Common myeloid progenitor, CD34-positive (primary cell): ENCODE measurements around the gene ERGIC1.

Experiments
- CTCF ChIA-PET: fragments of 350-600 bp; sonication (Branson Sonifier 250); formaldehyde crosslinking; loops from one replicate; lab custom pipeline; 2021; ENCODE audit warnings: antibody characterized with exemption; lab: Charles Lee
- POLR2A ChIA-PET: fragments of 350-600 bp; sonication (Branson Sonifier 250); formaldehyde crosslinking; loops from one replicate; lab custom pipeline; 2021; ENCODE audit warnings: antibody characterized with exemption; lab: Charles Lee
- DNase-seq, 3 donors: peaks; one replicate each; pipeline versions ENCODE4 v3.0.0 to v3.0.0-alpha.2; 2013
- H3K27ac ChIP-seq, 2 experiments: 1 replicate in 1 of 2; 2 replicates in 1 of 2; pipeline ENCODE4 v1.7.0; 2013; ENCODE audit warnings: inconsistent platforms in 2 of 2, low read length in 2 of 2, mild to moderate bottlenecking in 2 of 2, low read depth in 1 of 2, moderate library complexity in 1 of 2; ENCODE audit not compliant: severe bottlenecking in 2 of 2, insufficient read depth in 1 of 2, poor library complexity in 1 of 2
- H3K27me3 ChIP-seq, 5 experiments: replicated peaks in 2 of 5; 1 replicate in 3 of 5; 2 replicates in 2 of 5; pipeline versions ENCODE4 v1.6.1 to v1.7.0; 2013; ENCODE audit warnings: low read length in 4 of 5, mild to moderate bottlenecking in 2 of 5, moderate library complexity in 2 of 5, inconsistent platforms in 1 of 5; ENCODE audit not compliant: insufficient read depth in 5 of 5, control insufficient read depth in 4 of 5
- H3K36me3 ChIP-seq, 4 experiments: 1 replicate in 2 of 4; 2 replicates in 2 of 4; pipeline versions ENCODE4 v1.6.1 to v1.7.0; 2013; ENCODE audit warnings: low read length in 3 of 4, control low read depth in 1 of 4, mild to moderate bottlenecking in 1 of 4; ENCODE audit not compliant: control insufficient read depth in 4 of 4, insufficient read depth in 4 of 4
- H3K4me1 ChIP-seq, 4 experiments: 1 replicate in 3 of 4; 2 replicates in 1 of 4; pipeline versions ENCODE4 v1.6.1 to v1.7.1; 2013; ENCODE audit warnings: low read length in 3 of 4, mild to moderate bottlenecking in 3 of 4, control low read depth in 1 of 4, inconsistent platforms in 1 of 4, moderate library complexity in 1 of 4; ENCODE audit not compliant: control insufficient read depth in 4 of 4, insufficient read depth in 4 of 4; ENCODE audit errors: control extremely low read depth in 1 of 4
- H3K4me3 ChIP-seq, 7 experiments: 1 replicate in 4 of 7; 2 replicates in 3 of 7; pipeline versions ENCODE4 v1.5.1 to v1.7.0; 2013; ENCODE audit warnings: mild to moderate bottlenecking in 7 of 7, low read length in 6 of 7, moderate library complexity in 6 of 7, inconsistent platforms in 2 of 7, low read depth in 2 of 7, control low read depth in 1 of 7; ENCODE audit not compliant: insufficient read depth in 4 of 7, control insufficient read depth in 1 of 7; ENCODE audit errors: extremely low read depth in 1 of 7
- H3K9me3 ChIP-seq, 5 experiments: 1 replicate in 4 of 5; 2 replicates in 1 of 5; pipeline versions ENCODE4 v1.6.1 to v1.7.1; 2013; ENCODE audit warnings: low read length in 4 of 5, mild to moderate bottlenecking in 2 of 5, inconsistent platforms in 1 of 5, low read depth in 1 of 5, moderate library complexity in 1 of 5; ENCODE audit not compliant: control insufficient read depth in 4 of 5, insufficient read depth in 2 of 5; ENCODE audit errors: control extremely low read depth in 1 of 5
- WGBS: methylation state at CpG from one replicate; pipeline ENCODE4 v1.1.5; 2013; ENCODE audit not compliant: insufficient coverage; 5-methylcytosine and 5-hydroxymethylcytosine counted together

ERGIC1 gene

DNA sequence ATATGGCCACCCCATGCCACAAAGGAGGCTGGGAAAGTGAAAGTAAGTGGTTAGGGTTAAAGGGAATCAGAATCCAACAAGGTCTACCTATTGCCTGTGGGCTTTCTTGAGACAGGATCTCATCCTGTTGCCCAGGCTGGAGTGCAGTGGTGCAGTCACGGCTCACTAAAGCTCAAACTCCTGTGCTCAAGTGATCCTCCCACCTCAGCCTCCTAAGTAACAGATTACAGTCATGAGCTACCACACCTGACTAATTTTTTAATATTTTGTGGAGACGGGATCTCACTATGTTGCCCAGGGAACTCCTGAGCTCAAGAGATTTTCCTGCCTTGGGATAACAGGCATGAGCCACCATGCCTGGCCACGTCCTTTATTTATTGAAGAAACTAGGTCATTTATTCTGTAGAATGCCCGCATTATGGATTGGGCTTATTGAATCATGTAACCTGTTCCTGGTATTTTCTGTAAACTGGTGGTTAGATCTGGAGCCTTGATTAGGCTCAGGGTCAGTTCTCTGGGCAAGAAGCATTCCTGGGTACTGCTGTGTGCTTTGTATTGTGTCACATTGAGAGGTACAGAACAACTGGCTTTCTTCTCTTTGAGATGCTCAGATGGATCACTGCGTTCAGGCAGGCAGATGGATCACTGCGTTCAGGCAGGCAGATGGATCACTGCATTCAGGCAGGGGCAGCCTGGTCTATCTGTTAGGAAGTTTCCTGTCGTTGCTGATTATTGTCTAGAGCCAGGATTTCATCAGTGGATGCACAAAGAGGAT is 41.6 kb downstream of the ERGIC1 start:
- CTCF ChIA-PET, result interaction anchor here (0.6 to 1.3 kb wide), 6 partner anchors 15 to 114 kb away, joined by 3 to 5 read pairs (median 3); no protein-coding TSS in a partner anchor
- Histone ChIP-seq H3K4me1 (peaks cover 3 to 55% (median 39%) of the 10 kb centered on the region in 4 experiments), H3K36me3 (peaks cover 0 to 23% (median 8%) of the 10 kb centered on the region in 4 experiments), H3K27ac (no peak overlapping the region), H3K9me3 (no peaks in the 10 kb centered on the region), H3K4me3 (no peak overlapping the region), H3K27me3 (no peaks in the 10 kb centered on the region)
- WGBS, result 95% methylated on average over 5 of the region's 7 CpGs
- POLR2A ChIA-PET, result interaction anchor here (4.4 kb wide), 1 partner anchor 105 kb away, joined by 20 read pairs; the partner anchor contains the start of gene DUSP1
- no peak for DNase-seq

DNA sequence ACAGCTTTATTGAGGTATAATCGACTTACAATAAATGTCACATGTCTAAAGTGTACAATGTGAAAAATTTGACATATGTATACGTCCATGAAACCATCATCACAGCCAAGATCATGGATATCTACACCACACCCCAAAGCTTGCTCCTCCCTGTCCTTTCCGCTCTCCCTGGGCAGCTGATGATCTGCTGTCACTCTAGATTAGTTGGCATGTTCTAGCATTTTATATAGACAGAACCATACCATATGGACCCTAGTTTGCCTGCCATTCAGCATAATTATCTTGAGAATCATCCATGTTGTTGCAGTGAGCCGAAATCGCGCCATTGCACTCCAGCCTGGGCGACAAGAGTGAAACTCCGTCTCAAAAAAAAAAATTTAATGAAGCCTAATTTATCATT is 42.5 kb downstream of the ERGIC1 start:
- H3K9me3 ChIP-seq, result no peaks in the 10 kb centered on the region
- no peak overlapping the region for H3K27ac ChIP-seq
- ChIA-PET POLR2A (no interaction called here), CTCF (interaction anchor here (0.6 to 1.1 kb wide), 3 partner anchors 23 to 64 kb away, joined by 3 to 4 read pairs (median 3); no protein-coding TSS in a partner anchor)
- WGBS, result 100% methylated on average over 5 of the region's 8 CpGs
- no peak for DNase-seq
- H3K4me1 ChIP-seq, result peaks cover 3 to 46% (median 33%) of the 10 kb centered on the region in 4 experiments
- no peaks in the 10 kb centered on the region for H3K27me3 ChIP-seq
- H3K4me3 ChIP-seq, result no peak overlapping the region
- H3K36me3 ChIP-seq, result peaks cover 0 to 15% (median 9%) of the 10 kb centered on the region in 4 experiments

DNA sequence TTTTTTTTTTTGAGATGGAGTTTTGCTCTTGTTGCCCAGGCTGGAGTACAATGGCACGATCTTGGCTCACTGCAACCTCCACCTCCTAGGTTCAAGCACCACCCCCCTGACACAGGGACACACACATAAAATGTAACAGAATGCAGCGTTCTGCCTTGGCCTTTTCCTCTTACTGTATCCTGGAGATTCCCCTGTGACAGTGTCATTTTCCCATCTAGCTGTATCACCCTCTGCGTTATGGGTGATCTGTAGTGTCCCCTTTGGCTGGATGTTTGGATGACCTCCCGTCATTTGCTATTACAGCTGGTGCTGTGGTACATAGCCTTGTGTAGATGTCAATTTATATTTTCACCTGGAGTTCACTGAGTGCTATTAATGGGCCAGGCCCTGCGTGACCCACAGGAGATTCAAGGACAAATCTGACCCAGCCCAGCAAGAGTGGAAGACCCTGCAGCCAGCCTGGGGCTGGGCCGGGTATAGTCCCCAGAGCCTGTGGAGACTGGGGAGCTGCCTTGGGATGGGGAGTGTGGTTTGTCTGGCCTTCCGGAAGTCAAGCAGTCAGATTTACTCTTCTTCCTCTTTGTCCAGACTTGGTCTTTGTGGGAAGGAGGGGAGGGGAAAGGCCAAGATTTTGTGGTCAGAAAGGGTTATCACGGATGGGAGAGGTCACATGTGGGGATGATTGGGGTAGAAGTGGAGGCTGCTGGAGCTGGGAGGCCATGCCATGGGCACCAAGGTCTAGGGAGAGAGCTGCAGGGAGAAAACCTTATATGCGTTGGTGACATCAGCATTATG is 43.6 kb downstream of the ERGIC1 start:
- H3K4me1 ChIP-seq, result peaks cover 0 to 36% (median 26%) of the 10 kb centered on the region in 4 experiments
- DNase-seq, result no peak
- H3K36me3 ChIP-seq, result peaks cover 5 to 21% (median 11%) of the 10 kb centered on the region in 4 experiments
- H3K27me3 ChIP-seq, result no peaks in the 10 kb centered on the region
- CTCF ChIA-PET, result interaction anchor here (0.8 kb wide), 1 partner anchor 41 kb away, joined by 3 read pairs; no protein-coding TSS in a partner anchor
- H3K9me3 ChIP-seq, result no peaks in the 10 kb centered on the region
- no peak overlapping the region for H3K4me3 ChIP-seq
- 54% methylated on average over 5 of the region's 9 CpGs for WGBS
- POLR2A ChIA-PET, result interaction anchor here (0.8 kb wide), 1 partner anchor 113 kb away, joined by 3 read pairs; no protein-coding TSS in a partner anchor
- no peak overlapping the region for H3K27ac ChIP-seq

DNA sequence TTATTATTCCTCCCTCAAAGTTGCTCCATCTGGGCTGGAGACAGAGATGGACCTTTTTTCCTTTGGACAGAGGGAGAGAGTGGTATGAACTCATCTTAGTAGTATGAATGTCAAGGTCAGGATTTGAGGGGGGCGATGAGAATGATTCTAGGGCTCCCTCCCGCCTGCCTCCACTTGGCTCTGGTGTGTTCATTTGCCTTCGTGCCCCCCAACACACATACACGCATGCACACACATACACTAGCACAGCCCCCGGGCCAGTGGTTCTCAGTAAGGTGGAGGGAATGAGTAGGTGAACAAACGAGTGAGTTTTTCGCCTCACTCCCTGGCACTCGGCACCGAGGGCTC is 44.5 kb downstream of the ERGIC1 start:
- Histone ChIP-seq H3K27me3 (no peaks in the 10 kb centered on the region), H3K9me3 (no peaks in the 10 kb centered on the region), H3K27ac (no peak overlapping the region), H3K4me1 (peaks cover 0 to 27% (median 17%) of the 10 kb centered on the region in 4 experiments), H3K36me3 (peaks cover 6 to 27% (median 19%) of the 10 kb centered on the region in 4 experiments), H3K4me3 (no peak overlapping the region)
- ChIA-PET CTCF (no interaction called here), POLR2A (no interaction called here)
- DNase-seq, result no peak
- WGBS, result 93% methylated on average over 4 of the region's 9 CpGs

DNA sequence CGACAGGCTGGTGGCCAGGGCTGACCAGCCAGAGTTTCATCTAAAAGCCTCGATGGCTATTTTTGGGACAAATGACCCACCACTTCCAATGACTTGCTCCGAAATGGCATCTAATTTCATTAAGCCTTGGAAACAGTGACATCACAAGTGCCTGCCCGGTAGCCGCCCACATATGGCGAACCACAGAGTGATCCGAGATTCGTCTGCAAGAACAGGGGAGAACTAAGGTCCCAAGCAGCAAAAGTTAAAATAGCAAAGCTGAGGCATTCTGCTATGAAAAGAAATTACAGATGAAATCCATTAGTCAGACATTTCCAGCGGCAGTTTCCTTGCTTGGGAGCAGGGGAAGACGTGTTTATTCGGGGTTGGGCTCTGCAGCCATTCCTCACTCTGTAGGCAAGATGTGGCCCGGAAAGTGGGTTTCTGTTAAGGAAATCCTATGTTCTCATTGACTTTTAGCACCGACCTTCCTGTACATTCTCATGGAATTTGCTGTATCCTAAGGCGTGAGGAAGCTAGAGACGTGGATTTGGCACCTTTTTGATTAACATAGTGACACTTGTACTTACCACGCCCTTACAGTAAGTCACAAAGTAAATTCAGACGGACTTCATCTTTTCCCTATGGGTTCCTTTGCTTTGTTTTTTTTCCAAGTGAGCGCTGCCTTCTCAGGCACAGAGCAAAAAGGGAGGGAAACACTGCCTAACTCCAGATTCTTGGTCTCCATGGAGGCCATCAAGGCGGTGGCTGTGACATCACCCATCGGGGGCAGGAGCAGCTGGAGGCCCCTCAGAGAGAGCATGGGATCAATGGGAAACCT is 45.1 kb downstream of the ERGIC1 start:
- ChIA-PET CTCF (interaction anchor here (1.6 kb wide), 1 partner anchor 21 kb away, joined by 4 read pairs; no protein-coding TSS in a partner anchor), POLR2A (no interaction called here)
- Histone ChIP-seq H3K9me3 (no peaks in the 10 kb centered on the region), H3K27ac (no peak overlapping the region), H3K4me3 (no peak overlapping the region), H3K4me1 (peaks cover 0 to 23% (median 15%) of the 10 kb centered on the region in 4 experiments), H3K36me3 (peaks cover 6 to 30% (median 19%) of the 10 kb centered on the region in 4 experiments), H3K27me3 (no peaks in the 10 kb centered on the region)
- no peak for DNase-seq
- WGBS, result 95% methylated on average over 20 of the region's 20 CpGs

DNA sequence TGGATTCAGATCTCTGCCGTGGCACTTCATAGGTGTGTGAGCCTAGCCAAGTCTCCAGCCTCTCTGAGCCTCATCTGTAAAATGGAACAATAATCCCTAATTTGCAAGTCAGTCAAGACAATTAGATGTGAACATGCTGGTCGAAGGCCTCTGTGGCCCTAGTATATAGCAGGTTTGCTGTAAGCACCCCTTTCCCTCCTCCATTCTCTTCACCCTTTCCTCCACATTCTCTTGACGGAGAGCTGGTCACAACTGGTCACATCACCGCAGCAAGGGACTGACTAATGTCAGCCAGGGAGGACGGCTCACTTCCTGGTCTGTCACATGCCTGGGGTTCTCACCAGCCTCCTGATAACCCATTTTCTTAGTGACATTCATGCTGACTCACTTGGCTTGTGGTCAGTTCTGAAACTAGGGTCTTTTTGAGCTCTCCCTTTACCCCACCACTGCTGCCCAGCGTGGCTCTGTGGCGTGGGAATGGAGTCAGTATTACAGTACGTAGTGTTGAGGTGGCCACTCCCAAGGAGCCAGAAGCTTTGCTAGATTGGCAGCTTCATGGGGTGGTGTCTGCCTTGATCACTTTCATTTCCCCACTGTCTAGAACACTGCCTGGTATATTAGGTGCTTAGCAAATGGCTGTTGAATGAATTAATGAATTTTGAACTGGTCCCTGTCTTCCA is 47.8 kb downstream of the ERGIC1 start:
- no peaks in the 10 kb centered on the region for H3K27me3 ChIP-seq
- peak in 2 of 3 donors; percentile 39 to 56 for DNase-seq
- H3K36me3 ChIP-seq, result peaks cover 6 to 36% (median 27%) of the 10 kb centered on the region in 4 experiments
- H3K4me3 ChIP-seq, result no peak overlapping the region
- ChIA-PET CTCF (interaction anchor here (0.7 to 2.2 kb wide), 10 partner anchors 11 to 167 kb away, joined by 3 to 7 read pairs (median 3); no protein-coding TSS in a partner anchor), POLR2A (no interaction called here)
- no peaks in the 10 kb centered on the region for H3K9me3 ChIP-seq
- H3K27ac ChIP-seq, result peak overlapping the region in 1 of 2 experiments; percentile 16
- 94% methylated on average over 8 of the region's 8 CpGs for WGBS
- H3K4me1 ChIP-seq, result peaks cover 2 to 17% (median 12%) of the 10 kb centered on the region in 4 experiments
